GM23338 (cell line): ENCODE measurements around the gene FAF2. TPM values are rescaled to one million over a fixed set of nuclear protein-coding genes. Genes with fewer than 3 reads are reported as not detected.

Experiments
- ATAC-seq: fragments of 200-7000 bp; cut with Tn5 transposase; 3 replicates; pipeline ENCODE4 v1.9.1; 2020
- DNase-seq: peaks from one replicate; pipeline ENCODE4 v3.0.0-alpha.2; 2015; ENCODE audit warnings: low spot score
- H2AFZ ChIP-seq: fragments of 200-600 bp; sonication (generic); 2 replicates; pipeline ENCODE4 v1.8.0; 2016; ENCODE audit warnings: antibody characterized with exemption, mild to moderate bottlenecking, moderate library complexity
- H3F3A ChIP-seq: fragments of 200-600 bp; sonication (generic); replicated peaks from 2 replicates; pipeline ENCODE4 v1.8.0; 2017; ENCODE audit warnings: antibody characterized with exemption, mixed run types, low read depth
- H3K27ac ChIP-seq: fragments of 200-600 bp; sonication (generic); 2 replicates; pipeline ENCODE4 v1.6.1; 2016; ENCODE audit warnings: low read depth
- H3K27me3 ChIP-seq: fragments of 200-600 bp; sonication (generic); 2 replicates; pipeline ENCODE4 v1.8.0; 2016; ENCODE audit warnings: mild to moderate bottlenecking, mixed run types, moderate library complexity; ENCODE audit not compliant: insufficient read depth
- H3K36me3 ChIP-seq: fragments of 200-600 bp; sonication (generic); 2 replicates; pipeline ENCODE4 v1.8.0; 2016; ENCODE audit warnings: mild to moderate bottlenecking; ENCODE audit not compliant: insufficient read depth
- H3K4me1 ChIP-seq: fragments of 200-600 bp; sonication (generic); 2 replicates; pipeline ENCODE4 v1.8.0; 2016; ENCODE audit warnings: mild to moderate bottlenecking, moderate library complexity; ENCODE audit not compliant: insufficient read depth
- H3K4me2 ChIP-seq: fragments of 200-600 bp; sonication (generic); 2 replicates; pipeline ENCODE4 v1.7.1; 2017; ENCODE audit warnings: mixed run types
- H3K4me3 ChIP-seq: fragments of 200-600 bp; sonication (generic); 2 replicates; pipeline ENCODE4 v1.6.1; 2016; ENCODE audit warnings: mixed run types
- H3K79me2 ChIP-seq: fragments of 200-600 bp; sonication (generic); replicated peaks from 2 replicates; pipeline ENCODE4 v1.8.0; 2017; ENCODE audit warnings: mild to moderate bottlenecking; ENCODE audit not compliant: insufficient read depth
- H3K9me2 ChIP-seq: fragments of 200-600 bp; sonication (generic); 2 replicates; pipeline ENCODE4 v1.8.0; 2017; ENCODE audit not compliant: insufficient read depth
- H4K20me1 ChIP-seq: fragments of 200-600 bp; sonication (generic); replicated peaks from 2 replicates; pipeline ENCODE4 v1.8.0; 2017; ENCODE audit warnings: mild to moderate bottlenecking; ENCODE audit not compliant: insufficient read depth
- H3K27ac Mint-ChIP-seq: 2 replicates; pipeline ENCODE4 v1.8.0; 2020; ENCODE audit warnings: inconsistent platforms, mild to moderate bottlenecking, moderate library complexity, mixed read lengths
- H3K27me3 Mint-ChIP-seq: 3 replicates; pipeline ENCODE4 v1.8.0; 2022; ENCODE audit warnings: low read depth, mild to moderate bottlenecking, moderate library complexity, mixed read lengths, inconsistent platforms; ENCODE audit not compliant: insufficient read depth, poor library complexity
- H3K36me3 Mint-ChIP-seq: 3 replicates; pipeline ENCODE4 v1.8.0; 2021; ENCODE audit warnings: low read depth, mild to moderate bottlenecking, inconsistent platforms, moderate library complexity, mixed read lengths
- H3K4me1 Mint-ChIP-seq: 3 replicates; pipeline ENCODE4 v1.8.0; 2020; ENCODE audit warnings: mild to moderate bottlenecking, inconsistent platforms, mixed read lengths
- H3K4me3 Mint-ChIP-seq: 3 replicates; pipeline ENCODE4 v1.8.0; 2021; ENCODE audit warnings: moderate library complexity, mild to moderate bottlenecking, inconsistent platforms, mixed read lengths
- H3K9me3 Mint-ChIP-seq: 3 replicates; pipeline ENCODE4 v1.8.0; 2020; ENCODE audit warnings: moderate library complexity, mild to moderate bottlenecking, inconsistent platforms, mixed read lengths
- CREB1 ChIP-seq: fragments of 250-450 bp; sonication (Bioruptor Pico); IDR thresholded peaks from 2 replicates; pipeline ENCODE4 v1.5.0; 2020; ENCODE audit warnings: low read depth, mild to moderate bottlenecking, moderate library complexity
- EZH2 ChIP-seq: fragments of 200-600 bp; sonication (generic); IDR thresholded peaks from one replicate; pipeline ENCODE4 v1.8.0; 2017; ENCODE audit warnings: antibody characterized with exemption, mild to moderate bottlenecking, low read depth; ENCODE audit not compliant: unreplicated experiment
- EZH2phosphoT487 ChIP-seq: fragments of 200-600 bp; sonication (generic); IDR thresholded peaks from one replicate; pipeline ENCODE4 v1.8.1; 2018; ENCODE audit warnings: antibody characterized with exemption; ENCODE audit not compliant: unreplicated experiment
- JUNB ChIP-seq: IDR thresholded peaks from one replicate; pipeline ENCODE4 v1.6.1; 2016; ENCODE audit warnings: antibody characterized with exemption; ENCODE audit not compliant: unreplicated experiment
- NANOG ChIP-seq: IDR thresholded peaks from 2 replicates; pipeline ENCODE4 v1.6.1; 2016; ENCODE audit warnings: antibody characterized with exemption, borderline replicate concordance
- POLR2AphosphoS5 ChIP-seq: IDR thresholded peaks from 2 replicates; pipeline ENCODE4 v1.6.1; 2016; ENCODE audit warnings: antibody characterized with exemption, low read depth
- STAT1 ChIP-seq: IDR thresholded peaks from one replicate; pipeline ENCODE4 v1.6.1; 2016; ENCODE audit warnings: antibody characterized with exemption; ENCODE audit not compliant: unreplicated experiment
- ZNF114 ChIP-seq: fragments of 250-450 bp; sonication (Bioruptor Pico); IDR thresholded peaks from 2 replicates; pipeline ENCODE4 v1.5.0; 2020; ENCODE audit warnings: mild to moderate bottlenecking, moderate library complexity
- ZNF331 ChIP-seq: fragments of 250-450 bp; sonication (Bioruptor Pico); IDR thresholded peaks from 2 replicates; pipeline ENCODE4 v1.5.0; 2020; ENCODE audit warnings: low read depth, mild to moderate bottlenecking, moderate library complexity
- polyA plus RNA-seq: library from polyadenylated mRNA; unstranded; fragments of >200 nt; fragmentation: Nextera tagmentation; extraction: Ambion mirVana; gene quantifications from 2 replicates; pipeline ENCODE4 v1.2.1, GENCODE V29; 2016
- total RNA-seq: library from RNA; depleted of rRNA; stranded (reverse); fragments of >200 nt; shearing (Covaris generic); gene quantifications from 2 replicates; pipeline ENCODE4 v1.2.3, GENCODE V29; 2014
- TF ChIP-seq, protein P1 (sequence below): fragments of 250-450 bp; sonication (Bioruptor Pico); IDR thresholded peaks from 2 replicates; pipeline ENCODE4 v1.5.0; 2020; ENCODE audit warnings: mild to moderate bottlenecking, moderate library complexity
- TF ChIP-seq, protein P2 (sequence below): IDR thresholded peaks from one replicate; pipeline ENCODE4 v1.6.1; 2018; ENCODE audit warnings: antibody characterized with exemption; ENCODE audit not compliant: unreplicated experiment
- TF ChIP-seq, protein P3 (sequence below): IDR thresholded peaks from 2 replicates; pipeline ENCODE4 v1.6.1; 2016; ENCODE audit warnings: antibody characterized with exemption
- TF ChIP-seq, protein P4 (sequence below), 2 experiments: fragments of 200-600 bp in 1 of 2; sonication (generic) in 1 of 2; conservative IDR thresholded peaks; 2 replicates each; pipeline versions ENCODE4 v1.5.1 to v1.6.1; 2016 to 2017; ENCODE audit warnings: antibody characterized with exemption in 2 of 2, low read depth in 2 of 2, mild to moderate bottlenecking in 2 of 2, moderate library complexity in 1 of 2

FAF2 gene
- total and polyA plus RNA-seq, 2 experiments from 2014 or later = 32.8 to 37.6 TPM

DNA sequence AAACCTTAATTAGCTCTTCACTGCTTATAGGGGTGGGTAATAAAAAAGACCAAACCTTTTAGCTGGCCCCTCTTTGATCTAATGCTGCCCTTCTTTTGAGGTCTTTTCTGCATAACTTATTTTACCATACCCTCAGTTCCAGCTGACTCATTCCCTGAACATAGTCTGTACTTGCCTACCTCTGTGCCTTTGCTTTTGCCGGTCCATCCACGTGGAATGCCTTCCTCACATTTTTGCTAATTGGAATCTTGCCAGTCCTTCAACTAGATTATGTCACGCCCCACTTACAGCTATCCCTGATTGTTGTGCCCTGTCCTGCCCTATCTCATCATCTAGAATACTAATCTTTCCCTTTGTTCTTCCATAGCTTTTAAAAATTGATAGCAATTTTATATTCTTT is 44.2 kb downstream of the FAF2 start:
- Mint-ChIP-seq H3K9me3 (no peaks in the 10 kb centered on the region), H3K27ac (no peak overlapping the region), H3K27me3 (no peaks in the 10 kb centered on the region), H3K36me3 (peaks cover 65% of the 10 kb centered on the region), H3K4me3 (no peak overlapping the region), H3K4me1 (peaks cover 4% of the 10 kb centered on the region; the same call in 1 of the 3 replicates)
- H3K9me2 ChIP-seq = no peaks in the 10 kb centered on the region
- no peaks in the 10 kb centered on the region for H3K27me3 ChIP-seq
- no peaks in the 10 kb centered on the region for H3K4me1 ChIP-seq
- H3K79me2 ChIP-seq = 0 out of 2 replicates have a peak, but pooled peaks cover 3% of the 10 kb centered on the region
- peaks cover 66% of the 10 kb centered on the region for H3K36me3 ChIP-seq
- H3K4me3 ChIP-seq = no peak overlapping the region
- H2AFZ ChIP-seq = no peak overlapping the region
- DNase-seq (no peak), ATAC-seq (no peak)
- TF ChIP-seq POLR2AphosphoS5 (no peak), ZNF114 (CRISPR knock-in tag) (no peak), STAT1 (no peak), NANOG (no peak), EZH2 (no peak), CREB1 (no peak), ZNF331 (CRISPR knock-in tag) (no peak), EZH2phosphoT487 (no peak), JUNB (no peak)
- TF ChIP-seq, protein P1, sequence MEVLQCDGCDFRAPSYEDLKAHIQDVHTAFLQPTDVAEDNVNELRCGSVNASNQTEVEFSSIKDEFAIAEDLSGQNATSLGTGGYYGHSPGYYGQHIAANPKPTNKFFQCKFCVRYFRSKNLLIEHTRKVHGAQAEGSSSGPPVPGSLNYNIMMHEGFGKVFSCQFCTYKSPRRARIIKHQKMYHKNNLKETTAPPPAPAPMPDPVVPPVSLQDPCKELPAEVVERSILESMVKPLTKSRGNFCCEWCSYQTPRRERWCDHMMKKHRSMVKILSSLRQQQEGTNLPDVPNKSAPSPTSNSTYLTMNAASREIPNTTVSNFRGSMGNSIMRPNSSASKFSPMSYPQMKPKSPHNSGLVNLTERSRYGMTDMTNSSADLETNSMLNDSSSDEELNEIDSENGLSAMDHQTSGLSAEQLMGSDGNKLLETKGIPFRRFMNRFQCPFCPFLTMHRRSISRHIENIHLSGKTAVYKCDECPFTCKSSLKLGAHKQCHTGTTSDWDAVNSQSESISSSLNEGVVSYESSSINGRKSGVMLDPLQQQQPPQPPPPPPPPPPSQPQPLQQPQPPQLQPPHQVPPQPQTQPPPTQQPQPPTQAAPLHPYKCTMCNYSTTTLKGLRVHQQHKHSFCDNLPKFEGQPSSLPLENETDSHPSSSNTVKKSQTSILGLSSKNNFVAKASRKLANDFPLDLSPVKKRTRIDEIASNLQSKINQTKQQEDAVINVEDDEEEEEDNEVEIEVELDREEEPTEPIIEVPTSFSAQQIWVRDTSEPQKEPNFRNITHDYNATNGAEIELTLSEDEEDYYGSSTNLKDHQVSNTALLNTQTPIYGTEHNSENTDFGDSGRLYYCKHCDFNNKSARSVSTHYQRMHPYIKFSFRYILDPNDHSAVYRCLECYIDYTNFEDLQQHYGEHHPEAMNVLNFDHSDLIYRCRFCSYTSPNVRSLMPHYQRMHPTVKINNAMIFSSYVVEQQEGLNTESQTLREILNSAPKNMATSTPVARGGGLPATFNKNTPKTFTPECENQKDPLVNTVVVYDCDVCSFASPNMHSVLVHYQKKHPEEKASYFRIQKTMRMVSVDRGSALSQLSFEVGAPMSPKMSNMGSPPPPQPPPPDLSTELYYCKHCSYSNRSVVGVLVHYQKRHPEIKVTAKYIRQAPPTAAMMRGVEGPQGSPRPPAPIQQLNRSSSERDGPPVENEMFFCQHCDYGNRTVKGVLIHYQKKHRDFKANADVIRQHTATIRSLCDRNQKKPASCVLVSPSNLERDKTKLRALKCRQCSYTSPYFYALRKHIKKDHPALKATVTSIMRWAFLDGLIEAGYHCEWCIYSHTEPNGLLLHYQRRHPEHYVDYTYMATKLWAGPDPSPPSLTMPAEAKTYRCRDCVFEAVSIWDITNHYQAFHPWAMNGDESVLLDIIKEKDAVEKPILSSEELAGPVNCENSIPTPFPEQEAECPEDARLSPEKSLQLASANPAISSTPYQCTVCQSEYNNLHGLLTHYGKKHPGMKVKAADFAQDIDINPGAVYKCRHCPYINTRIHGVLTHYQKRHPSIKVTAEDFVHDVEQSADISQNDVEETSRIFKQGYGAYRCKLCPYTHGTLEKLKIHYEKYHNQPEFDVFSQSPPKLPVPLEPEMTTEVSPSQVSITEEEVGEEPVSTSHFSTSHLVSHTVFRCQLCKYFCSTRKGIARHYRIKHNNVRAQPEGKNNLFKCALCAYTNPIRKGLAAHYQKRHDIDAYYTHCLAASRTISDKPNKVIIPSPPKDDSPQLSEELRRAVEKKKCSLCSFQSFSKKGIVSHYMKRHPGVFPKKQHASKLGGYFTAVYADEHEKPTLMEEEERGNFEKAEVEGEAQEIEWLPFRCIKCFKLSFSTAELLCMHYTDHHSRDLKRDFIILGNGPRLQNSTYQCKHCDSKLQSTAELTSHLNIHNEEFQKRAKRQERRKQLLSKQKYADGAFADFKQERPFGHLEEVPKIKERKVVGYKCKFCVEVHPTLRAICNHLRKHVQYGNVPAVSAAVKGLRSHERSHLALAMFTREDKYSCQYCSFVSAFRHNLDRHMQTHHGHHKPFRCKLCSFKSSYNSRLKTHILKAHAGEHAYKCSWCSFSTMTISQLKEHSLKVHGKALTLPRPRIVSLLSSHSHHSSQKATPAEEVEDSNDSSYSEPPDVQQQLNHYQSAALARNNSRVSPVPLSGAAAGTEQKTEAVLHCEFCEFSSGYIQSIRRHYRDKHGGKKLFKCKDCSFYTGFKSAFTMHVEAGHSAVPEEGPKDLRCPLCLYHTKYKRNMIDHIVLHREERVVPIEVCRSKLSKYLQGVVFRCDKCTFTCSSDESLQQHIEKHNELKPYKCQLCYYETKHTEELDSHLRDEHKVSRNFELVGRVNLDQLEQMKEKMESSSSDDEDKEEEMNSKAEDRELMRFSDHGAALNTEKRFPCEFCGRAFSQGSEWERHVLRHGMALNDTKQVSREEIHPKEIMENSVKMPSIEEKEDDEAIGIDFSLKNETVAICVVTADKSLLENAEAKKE = no peak
- TF ChIP-seq, protein P2, sequence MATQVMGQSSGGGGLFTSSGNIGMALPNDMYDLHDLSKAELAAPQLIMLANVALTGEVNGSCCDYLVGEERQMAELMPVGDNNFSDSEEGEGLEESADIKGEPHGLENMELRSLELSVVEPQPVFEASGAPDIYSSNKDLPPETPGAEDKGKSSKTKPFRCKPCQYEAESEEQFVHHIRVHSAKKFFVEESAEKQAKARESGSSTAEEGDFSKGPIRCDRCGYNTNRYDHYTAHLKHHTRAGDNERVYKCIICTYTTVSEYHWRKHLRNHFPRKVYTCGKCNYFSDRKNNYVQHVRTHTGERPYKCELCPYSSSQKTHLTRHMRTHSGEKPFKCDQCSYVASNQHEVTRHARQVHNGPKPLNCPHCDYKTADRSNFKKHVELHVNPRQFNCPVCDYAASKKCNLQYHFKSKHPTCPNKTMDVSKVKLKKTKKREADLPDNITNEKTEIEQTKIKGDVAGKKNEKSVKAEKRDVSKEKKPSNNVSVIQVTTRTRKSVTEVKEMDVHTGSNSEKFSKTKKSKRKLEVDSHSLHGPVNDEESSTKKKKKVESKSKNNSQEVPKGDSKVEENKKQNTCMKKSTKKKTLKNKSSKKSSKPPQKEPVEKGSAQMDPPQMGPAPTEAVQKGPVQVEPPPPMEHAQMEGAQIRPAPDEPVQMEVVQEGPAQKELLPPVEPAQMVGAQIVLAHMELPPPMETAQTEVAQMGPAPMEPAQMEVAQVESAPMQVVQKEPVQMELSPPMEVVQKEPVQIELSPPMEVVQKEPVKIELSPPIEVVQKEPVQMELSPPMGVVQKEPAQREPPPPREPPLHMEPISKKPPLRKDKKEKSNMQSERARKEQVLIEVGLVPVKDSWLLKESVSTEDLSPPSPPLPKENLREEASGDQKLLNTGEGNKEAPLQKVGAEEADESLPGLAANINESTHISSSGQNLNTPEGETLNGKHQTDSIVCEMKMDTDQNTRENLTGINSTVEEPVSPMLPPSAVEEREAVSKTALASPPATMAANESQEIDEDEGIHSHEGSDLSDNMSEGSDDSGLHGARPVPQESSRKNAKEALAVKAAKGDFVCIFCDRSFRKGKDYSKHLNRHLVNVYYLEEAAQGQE = no peak
- TF ChIP-seq, protein P3, sequence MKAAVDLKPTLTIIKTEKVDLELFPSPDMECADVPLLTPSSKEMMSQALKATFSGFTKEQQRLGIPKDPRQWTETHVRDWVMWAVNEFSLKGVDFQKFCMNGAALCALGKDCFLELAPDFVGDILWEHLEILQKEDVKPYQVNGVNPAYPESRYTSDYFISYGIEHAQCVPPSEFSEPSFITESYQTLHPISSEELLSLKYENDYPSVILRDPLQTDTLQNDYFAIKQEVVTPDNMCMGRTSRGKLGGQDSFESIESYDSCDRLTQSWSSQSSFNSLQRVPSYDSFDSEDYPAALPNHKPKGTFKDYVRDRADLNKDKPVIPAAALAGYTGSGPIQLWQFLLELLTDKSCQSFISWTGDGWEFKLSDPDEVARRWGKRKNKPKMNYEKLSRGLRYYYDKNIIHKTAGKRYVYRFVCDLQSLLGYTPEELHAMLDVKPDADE = no peak
- TF ChIP-seq, protein P4, sequence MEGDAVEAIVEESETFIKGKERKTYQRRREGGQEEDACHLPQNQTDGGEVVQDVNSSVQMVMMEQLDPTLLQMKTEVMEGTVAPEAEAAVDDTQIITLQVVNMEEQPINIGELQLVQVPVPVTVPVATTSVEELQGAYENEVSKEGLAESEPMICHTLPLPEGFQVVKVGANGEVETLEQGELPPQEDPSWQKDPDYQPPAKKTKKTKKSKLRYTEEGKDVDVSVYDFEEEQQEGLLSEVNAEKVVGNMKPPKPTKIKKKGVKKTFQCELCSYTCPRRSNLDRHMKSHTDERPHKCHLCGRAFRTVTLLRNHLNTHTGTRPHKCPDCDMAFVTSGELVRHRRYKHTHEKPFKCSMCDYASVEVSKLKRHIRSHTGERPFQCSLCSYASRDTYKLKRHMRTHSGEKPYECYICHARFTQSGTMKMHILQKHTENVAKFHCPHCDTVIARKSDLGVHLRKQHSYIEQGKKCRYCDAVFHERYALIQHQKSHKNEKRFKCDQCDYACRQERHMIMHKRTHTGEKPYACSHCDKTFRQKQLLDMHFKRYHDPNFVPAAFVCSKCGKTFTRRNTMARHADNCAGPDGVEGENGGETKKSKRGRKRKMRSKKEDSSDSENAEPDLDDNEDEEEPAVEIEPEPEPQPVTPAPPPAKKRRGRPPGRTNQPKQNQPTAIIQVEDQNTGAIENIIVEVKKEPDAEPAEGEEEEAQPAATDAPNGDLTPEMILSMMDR (conservative IDR thresholded peaks at IDR 0.05; ENCODE audit: low read depth in 2 of 2) = no peak
- H3K4me2 ChIP-seq = no peak overlapping the region
- H3F3A ChIP-seq = 0 out of 2 replicates have a peak, but pooled peaks cover 5% of the 10 kb centered on the region
- H3K27ac ChIP-seq = no peak overlapping the region
- H4K20me1 ChIP-seq = peaks cover 11% of the 10 kb centered on the region
